Hepatic stellate cell (primary cell): ENCODE measurements around the gene RALBP1.

Source experiments
- DNase-seq: peaks from one replicate; pipeline ENCODE4 v3.0.0; 2011; ENCODE audit warnings: low spot score

RALBP1 gene

DNA sequence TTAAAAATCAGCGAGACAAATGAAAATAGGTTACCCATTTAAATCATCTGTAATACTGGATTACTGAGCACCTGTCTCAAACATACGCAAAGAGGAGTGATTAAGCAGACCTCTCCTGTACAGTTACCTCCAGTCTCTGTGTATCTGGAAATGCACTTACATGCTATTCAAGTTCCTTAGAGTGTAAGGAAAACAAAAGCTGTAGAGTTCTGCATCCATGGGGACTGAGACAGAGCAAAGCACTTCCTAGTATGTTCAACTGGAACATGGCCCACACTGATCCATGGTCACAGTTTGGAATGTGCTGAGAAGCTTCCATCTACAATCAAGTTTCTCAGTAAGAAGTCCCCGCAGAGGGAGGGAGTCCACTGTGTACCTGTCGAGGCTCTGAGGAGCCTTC, 75.1 kb downstream of the RALBP1 start:
- no peak for DNase-seq

GRCh38 chr18:9552191-9552590, 76.9 kb downstream of the RALBP1 start:
- no peak for DNase-seq

DNA sequence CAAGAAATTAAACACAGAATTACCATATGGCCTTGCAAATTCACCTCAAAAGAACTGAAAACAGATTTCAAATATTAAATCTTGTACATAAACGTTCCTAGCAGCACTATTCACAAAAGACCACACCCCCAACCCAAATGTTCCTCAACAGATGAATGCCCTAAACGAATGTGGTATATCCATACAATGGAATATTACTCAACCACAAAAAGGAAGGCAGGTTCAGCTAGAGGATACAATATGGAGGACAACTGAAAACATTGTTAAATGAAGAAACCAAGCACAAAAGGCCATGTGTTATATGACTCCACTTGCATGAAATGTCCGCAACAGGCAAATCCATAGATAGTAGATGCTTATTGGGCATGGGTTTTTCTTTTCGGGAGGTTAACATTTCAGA, 77.3 kb downstream of the RALBP1 start:
- no peak for DNase-seq

GRCh38 chr18:9557250-9557943, 82.1 kb downstream of the RALBP1 start:
- DNase-seq, result no peak

DNA sequence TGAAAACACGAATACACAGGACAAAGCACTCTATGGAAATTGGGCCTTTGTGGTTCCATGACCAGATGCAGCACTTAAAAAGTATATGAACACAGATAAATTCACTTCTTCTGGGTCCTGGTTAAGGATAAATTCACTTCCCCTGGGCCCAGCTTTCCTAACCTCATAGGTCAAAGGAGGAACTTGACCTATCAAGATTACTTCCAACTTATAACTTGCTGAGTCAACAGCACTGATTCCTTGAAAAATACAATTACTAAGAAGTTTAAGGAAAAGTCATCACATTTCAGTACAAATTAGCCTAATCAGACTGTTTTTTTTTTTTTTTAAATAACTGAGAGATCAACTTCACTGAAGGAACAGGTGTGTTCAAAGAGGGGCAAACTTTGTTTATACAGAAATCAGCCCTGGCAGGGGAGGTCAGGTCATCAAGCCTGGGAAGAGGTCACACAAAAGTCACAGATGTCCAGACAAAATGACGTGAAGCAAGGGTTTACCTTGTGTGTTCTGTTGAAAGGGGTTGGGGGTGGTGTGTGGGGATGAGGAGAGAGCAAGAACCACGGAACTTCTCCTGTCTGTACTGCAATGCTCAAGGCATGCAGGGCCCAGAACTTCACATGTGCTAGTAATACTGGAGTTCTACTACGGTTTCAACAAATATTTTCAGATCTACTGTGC, 83.2 kb downstream of the RALBP1 start:
- no peak for DNase-seq

- DNase-seq, result no peak
These were observed 83.9 kb downstream of the RALBP1 start for GRCh38 chr18:9559253-9559652.

DNA sequence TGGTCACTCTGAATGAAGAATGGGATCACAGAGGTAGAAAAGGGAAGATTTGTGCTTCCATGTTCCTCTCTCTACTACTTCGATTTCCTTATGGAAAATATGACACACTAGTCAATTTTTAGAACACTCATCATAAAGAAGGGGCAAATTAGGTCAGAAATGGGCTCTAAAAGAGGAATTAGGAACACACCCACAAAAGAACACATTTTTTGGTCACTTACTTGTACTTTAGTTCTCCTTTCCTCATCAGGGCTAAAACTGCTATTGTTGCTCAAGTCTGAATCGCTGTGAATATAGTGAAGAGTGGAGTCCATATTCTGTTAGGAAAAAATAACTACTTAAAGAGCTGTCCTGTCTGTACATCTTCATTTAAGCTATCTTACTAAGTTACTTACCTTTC, 86.4 kb downstream of the RALBP1 start:
- no peak for DNase-seq

DNA sequence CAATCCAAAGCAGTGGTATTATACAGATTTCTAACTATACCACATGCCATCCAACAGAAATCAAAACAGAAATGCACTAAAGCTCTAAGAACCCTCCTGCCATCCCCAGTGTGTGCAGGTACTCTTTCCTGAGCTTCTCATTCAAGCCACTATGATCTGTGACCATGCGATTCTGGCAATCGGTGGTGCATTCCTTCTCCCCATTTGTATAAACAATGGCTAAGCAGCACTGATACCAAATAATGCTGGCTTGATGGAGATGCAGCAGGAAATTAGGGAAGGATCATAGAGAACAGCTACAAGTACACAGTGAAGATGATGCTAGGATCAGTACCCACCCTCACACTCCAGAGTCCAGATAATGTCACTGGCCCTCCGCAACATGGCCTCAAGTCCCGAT, 87.3 kb downstream of the RALBP1 start:
- no peak for DNase-seq

- no peak for DNase-seq
These were observed 88.0 kb downstream of the RALBP1 start for GRCh38 chr18:9563331-9563730.

GRCh38 chr18:9565407-9565806, 90.1 kb downstream of the RALBP1 start:
- DNase-seq, result no peak

DNA sequence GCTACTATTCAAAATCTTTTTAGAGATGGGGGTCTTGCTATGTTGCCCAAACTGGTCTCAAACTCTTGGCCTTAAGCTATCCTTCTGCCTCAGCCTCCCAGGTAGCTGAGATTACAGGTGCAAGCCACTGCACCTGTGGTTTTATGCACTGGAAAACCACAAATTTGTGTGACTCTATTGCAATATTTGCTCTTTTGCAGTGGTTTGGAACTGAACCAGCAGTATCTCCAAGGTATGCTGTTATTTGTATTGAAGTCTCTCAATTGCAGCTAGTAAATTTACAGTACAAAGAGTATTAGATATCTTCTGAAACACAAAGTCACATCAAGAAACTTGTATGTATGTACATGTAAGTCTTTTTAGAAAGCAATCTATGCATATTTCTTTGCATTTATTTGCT, 92.9 kb downstream of the RALBP1 start:
- DNase-seq, result no peak

- DNase-seq, result no peak
These were observed 93.9 kb downstream of the RALBP1 start for GRCh38 chr18:9569178-9569577.

DNA sequence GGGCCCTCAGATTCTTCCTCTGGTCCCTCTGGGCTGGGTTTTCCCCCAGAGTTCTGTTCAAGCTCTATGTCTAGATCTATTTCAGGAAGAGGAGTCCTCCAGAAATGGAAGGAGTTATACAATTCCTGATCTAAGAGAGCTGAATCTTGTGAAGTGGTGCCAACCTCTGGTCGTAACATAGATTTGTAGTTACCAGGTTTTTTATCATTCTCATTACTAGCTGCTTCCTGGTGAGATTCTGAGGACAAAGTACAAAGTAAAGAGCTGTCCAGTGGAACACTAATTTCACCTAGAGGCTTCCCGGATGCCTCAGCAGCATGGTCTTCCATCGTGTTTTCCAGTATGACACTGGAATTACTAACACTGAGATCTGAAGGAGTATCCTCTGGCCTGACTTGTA, 94.9 kb downstream of the RALBP1 start:
- no peak for DNase-seq

DNA sequence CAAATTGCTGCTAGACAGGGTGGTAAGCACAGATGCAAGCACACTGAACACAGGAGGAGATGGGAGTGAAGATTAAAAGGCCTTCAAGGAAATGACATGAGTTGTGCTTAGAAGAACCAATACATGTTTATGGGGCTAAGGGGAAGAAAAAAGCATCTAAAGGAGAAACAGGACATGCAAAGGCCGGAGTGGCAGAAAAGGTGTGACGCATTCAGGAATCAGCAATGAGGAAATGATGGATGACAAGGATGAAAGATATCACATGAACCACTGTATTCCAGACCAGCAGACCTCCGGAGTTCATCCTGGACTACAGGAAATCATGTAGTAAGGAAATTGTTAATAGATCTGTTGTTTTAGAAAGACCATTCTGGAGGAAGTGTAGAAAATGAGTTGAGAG, 96.2 kb downstream of the RALBP1 start:
- DNase-seq, result no peak

DNA sequence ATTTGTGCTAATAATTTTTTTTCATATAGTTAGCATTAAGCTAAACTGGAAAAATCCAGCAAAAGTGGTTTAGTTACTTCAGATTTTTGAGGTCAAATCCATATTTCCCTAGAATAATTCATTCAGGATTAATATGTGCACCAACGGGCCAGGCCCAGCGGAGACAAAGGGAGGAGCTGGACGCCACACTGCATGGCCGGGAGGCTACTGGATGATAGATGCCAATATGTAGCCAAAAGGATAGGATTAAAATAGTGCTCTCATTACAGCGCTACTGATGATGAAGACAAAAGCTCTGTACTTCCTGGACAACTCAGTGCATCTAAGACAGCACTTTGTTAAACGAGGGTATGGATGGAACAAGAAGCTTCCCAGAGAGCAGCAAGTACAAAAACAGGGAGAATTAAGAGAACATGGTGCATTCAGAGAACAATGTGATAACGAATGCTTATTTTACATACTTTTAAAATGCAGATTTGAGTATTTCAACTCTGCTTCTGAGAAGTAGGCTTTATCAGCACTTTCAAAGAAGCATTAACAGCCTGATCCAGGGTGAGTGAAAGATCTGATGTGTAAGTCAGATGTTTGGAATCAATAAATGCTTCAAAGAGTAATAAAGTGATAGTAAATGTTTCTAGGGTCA, 99.3 kb downstream of the RALBP1 start:
- DNase-seq, result no peak

GRCh38 chr18:9575558-9575957, 100.2 kb downstream of the RALBP1 start:
- DNase-seq, result peak; percentile 62

DNA sequence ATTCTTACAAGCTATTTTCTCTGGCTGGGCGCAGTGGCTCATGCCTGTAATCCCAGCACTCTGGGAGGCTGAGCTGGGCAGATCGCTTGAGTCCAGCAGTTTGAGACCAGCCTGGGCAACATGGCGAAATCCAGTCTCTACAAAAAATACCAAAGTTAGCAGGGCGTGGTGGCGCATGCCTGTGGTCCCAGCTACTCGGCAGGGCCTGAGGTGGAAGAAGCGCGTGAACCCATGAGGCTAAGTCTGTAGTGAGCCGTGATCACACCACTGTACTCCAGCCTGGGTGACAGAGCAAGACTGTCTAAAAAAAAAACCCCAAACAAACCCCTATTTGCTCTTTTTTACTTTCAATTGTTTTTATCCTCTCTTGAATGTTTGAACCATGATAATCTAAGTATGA, 102.0 kb downstream of the RALBP1 start:
- no peak for DNase-seq

DNA sequence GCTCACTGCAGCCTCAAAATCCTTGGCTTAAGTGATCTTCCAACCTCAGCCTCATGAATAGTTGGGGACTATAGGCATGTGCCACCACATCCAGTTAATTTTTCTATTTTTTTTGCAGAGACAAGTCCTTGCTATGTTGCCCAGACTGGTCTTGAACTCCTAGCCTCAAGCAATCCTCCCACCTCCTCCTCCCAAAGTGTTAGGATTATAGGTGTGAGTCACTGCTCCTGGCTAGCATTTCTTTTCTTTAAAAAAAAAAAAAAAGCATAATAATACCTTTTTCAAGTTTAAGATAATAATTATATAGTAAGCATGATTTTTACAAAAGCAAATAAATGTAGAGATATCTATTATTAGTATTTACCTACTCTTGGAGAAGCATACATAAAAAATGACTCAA, 103.0 kb downstream of the RALBP1 start:
- no peak for DNase-seq

- DNase-seq, result no peak
These were observed 106.4 kb downstream of the RALBP1 start for GRCh38 chr18:9581667-9582066.

- no peak for DNase-seq
These were observed 111.5 kb downstream of the RALBP1 start for GRCh38 chr18:9586814-9587213.
